ENCODE measurements around the gene DLX3. TPM values are rescaled to one million over a fixed set of nuclear protein-coding genes. Genes with fewer than 3 reads are reported as not detected.

Gene DLX3
- total and polyA plus RNA-seq, 2 experiments from 2014 or later = 0.63 to 2.1 TPM

DNA sequence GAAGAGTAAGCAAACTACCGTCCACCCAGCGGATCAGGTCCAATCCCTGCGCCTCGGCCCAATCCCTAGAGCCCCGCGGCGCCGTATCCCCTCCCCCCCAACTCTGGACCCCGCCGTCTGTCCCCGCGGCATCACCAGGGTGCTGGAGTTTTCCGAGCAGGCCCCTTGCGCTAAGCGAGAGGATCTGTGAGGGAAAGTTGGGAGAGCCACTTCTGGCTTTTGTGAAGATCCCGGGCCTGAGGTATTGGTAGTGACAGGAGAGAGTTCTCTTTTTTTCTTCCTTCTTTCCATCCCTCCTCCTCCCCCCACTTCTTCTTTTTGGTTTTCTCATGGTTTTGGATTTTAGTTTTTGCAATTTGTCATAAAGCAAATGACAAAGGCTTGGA lies 29.5 kb downstream of the DLX3 start:
- Histone ChIP-seq H3K9me3 (ENCODE audit: low read depth) (no peaks in the 10 kb centered on the region), H3K27ac (no peak overlapping the region), H3K4me3 (no peak overlapping the region), H3K36me3 (no peaks in the 10 kb centered on the region), H3K4me1 (ENCODE audit: low read depth) (no peaks in the 10 kb centered on the region), H3K27me3 (peaks cover 94% of the 10 kb centered on the region)
- no peak for DNase-seq (ENCODE audit: low read depth in 1 of 2, low spot score in 1 of 2)
- TF ChIP-seq, protein P1, sequence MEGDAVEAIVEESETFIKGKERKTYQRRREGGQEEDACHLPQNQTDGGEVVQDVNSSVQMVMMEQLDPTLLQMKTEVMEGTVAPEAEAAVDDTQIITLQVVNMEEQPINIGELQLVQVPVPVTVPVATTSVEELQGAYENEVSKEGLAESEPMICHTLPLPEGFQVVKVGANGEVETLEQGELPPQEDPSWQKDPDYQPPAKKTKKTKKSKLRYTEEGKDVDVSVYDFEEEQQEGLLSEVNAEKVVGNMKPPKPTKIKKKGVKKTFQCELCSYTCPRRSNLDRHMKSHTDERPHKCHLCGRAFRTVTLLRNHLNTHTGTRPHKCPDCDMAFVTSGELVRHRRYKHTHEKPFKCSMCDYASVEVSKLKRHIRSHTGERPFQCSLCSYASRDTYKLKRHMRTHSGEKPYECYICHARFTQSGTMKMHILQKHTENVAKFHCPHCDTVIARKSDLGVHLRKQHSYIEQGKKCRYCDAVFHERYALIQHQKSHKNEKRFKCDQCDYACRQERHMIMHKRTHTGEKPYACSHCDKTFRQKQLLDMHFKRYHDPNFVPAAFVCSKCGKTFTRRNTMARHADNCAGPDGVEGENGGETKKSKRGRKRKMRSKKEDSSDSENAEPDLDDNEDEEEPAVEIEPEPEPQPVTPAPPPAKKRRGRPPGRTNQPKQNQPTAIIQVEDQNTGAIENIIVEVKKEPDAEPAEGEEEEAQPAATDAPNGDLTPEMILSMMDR (IDR thresholded peaks at IDR 0.05; ENCODE audit: low read depth, low read length) = no peak

DNA sequence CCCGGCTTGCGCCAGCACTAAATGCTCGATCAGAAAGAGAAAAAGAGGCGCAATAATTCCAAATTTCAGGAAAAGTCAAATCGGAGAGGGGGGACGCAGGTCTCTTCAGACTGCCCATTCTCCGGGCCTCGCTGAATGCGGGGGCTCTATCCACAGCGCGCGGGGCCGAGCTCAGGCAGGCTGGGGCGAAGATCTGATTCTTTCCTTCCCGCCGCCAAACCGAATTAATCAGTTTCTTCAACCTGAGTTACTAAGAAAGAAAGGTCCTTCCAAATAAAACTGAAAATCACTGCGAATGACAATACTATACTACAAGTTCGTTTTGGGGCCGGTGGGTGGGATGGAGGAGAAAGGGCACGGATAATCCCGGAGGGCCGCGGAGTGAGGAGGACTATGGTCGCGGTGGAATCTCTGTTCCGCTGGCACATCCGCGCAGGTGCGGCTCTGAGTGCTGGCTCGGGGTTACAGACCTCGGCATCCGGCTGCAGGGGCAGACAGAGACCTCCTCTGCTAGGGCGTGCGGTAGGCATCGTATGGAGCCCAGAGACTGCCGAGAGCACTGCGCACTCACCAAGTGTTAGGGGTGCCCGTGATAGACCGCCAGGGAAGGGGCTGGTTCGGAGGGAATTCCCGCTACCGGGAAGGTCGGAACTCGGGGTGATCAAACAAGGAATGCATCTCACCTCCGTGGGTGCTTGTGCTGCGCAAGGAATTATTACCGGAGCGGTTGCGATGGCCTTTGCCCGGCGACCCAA lies 30.1 kb downstream of the DLX3 start:
- Histone ChIP-seq H3K9me3 (ENCODE audit: low read depth) (no peaks in the 10 kb centered on the region), H3K27ac (no peak overlapping the region), H3K4me3 (no peak overlapping the region), H3K4me1 (ENCODE audit: low read depth) (no peaks in the 10 kb centered on the region), H3K27me3 (peaks cover 89% of the 10 kb centered on the region), H3K36me3 (no peaks in the 10 kb centered on the region)
- TF ChIP-seq, protein P1 (IDR thresholded peaks at IDR 0.05; ENCODE audit: low read depth, low read length) = no peak
- DNase-seq (ENCODE audit: low read depth in 1 of 2, low spot score in 1 of 2) = no peak

DNA sequence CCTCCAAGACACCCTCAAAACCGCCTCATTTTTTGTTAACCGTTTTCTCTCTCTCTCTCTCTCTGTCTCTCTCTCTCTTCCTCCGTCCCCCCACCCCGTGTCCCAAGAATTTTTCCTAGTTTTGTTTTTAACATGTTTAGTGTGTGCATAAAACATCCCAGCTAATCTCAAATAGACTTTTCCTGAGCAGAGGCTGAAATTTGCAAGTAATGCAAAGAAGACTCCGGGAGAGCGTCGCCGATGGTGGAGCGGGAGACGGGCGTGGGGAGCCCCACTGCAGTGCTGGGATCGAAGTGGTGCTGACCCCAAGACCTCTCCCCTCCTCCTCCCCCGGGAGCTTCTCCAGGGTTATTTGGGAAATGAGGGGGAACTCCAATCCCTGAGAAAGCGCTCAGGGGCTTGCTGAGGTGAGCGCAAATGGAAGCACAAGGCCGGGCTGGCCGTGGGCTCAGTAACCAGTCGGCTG lies 30.7 kb downstream of the DLX3 start:
- Histone ChIP-seq H3K4me1 (ENCODE audit: low read depth) (no peaks in the 10 kb centered on the region), H3K4me3 (no peak overlapping the region), H3K36me3 (no peaks in the 10 kb centered on the region), H3K27me3 (peaks cover 87% of the 10 kb centered on the region), H3K9me3 (ENCODE audit: low read depth) (no peaks in the 10 kb centered on the region), H3K27ac (no peak overlapping the region)
- TF ChIP-seq, protein P1 (IDR thresholded peaks at IDR 0.05; ENCODE audit: low read depth, low read length) = no peak
- no peak for DNase-seq (ENCODE audit: low read depth in 1 of 2, low spot score in 1 of 2)

DNA sequence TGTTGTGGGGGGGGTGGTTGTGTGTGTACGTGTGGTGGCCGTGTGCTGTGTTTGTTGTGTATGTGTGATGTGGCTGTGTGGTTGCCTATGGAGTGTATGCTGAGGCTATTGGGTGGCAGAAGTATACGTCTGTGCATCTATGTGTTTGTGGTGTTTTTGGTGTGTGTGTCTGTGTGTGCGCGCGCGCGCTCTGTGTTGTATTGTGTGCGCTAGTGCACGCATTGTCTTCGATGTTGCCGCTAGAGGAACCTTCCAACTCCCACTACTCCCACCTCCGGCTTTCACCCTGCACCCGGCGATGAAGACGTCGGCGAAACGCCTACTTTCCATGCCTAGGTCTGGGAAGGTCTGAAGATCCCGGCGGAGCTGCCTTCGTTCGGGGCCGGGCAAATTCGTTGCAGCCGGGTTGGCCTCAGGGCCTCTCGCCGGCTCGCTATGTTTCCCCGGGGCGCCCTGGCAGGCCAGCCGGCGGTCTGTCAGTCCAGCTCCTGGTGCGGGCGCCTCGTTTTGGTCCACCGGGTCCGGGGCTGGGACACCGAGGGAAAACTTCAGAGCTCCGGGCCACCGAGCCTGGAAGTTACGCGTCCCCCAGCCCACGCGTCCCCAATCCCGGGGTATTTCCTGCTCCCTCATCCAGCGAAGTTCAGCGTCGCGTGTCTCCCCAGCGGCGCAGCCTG lies 31.3 kb downstream of the DLX3 start:
- Histone ChIP-seq H3K9me3 (ENCODE audit: low read depth) (no peaks in the 10 kb centered on the region), H3K36me3 (no peaks in the 10 kb centered on the region), H3K27ac (no peak overlapping the region), H3K4me3 (no peak overlapping the region), H3K27me3 (peaks cover 87% of the 10 kb centered on the region), H3K4me1 (ENCODE audit: low read depth) (no peaks in the 10 kb centered on the region)
- TF ChIP-seq, protein P1 (IDR thresholded peaks at IDR 0.05; ENCODE audit: low read depth, low read length) = no peak
- DNase-seq (ENCODE audit: low read depth in 1 of 2, low spot score in 1 of 2) = peak; percentile 13 to 38

DNA sequence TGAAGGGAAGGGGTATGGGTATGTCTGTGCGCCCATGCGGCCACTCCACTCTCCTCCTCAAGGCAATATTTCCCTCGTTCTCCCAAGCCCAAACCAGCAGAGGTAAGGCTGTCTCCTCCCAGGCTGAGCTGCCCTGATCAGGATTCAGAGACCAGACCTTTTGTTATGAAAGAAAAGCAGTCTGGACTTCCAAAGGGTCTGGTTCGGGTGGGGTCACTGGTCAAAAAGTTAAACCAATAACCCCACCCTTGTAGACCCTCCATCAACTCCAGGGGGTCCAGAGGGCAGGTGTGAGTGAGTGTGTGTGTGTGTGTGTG lies 31.8 kb downstream of the DLX3 start:
- Histone ChIP-seq H3K4me3 (no peak overlapping the region), H3K36me3 (no peaks in the 10 kb centered on the region), H3K27me3 (peaks cover 85% of the 10 kb centered on the region), H3K27ac (no peak overlapping the region), H3K9me3 (ENCODE audit: low read depth) (no peaks in the 10 kb centered on the region), H3K4me1 (ENCODE audit: low read depth) (no peaks in the 10 kb centered on the region)
- TF ChIP-seq, protein P1 (IDR thresholded peaks at IDR 0.05; ENCODE audit: low read depth, low read length) = no peak
- DNase-seq (ENCODE audit: low read depth in 1 of 2, low spot score in 1 of 2) = no peak
